Mesendoderm (in vitro differentiated cells): ENCODE results near the gene CHCHD3.

ENCODE experiments used
- DNase-seq: peaks from one replicate; pipeline ENCODE4 v3.0.0; 2013
- H2AK5ac ChIP-seq: 2 replicates; pipeline ENCODE4 v1.6.1; 2013; ENCODE audit warnings: low read length, inconsistent platforms
- H2BK120ac ChIP-seq: 2 replicates; pipeline ENCODE4 v1.6.1; 2013; ENCODE audit warnings: low read depth, mild to moderate bottlenecking, low read length, moderate library complexity, mixed read lengths
- H2BK15ac ChIP-seq: replicated peaks from 2 replicates; pipeline ENCODE4 v1.6.1; 2013; ENCODE audit warnings: low read depth, mild to moderate bottlenecking, moderate library complexity
- H2BK5ac ChIP-seq: 2 replicates; pipeline ENCODE4 v1.6.1; 2013; ENCODE audit warnings: low read length, inconsistent platforms
- H3K18ac ChIP-seq: 2 replicates; pipeline ENCODE4 v1.6.1; 2013; ENCODE audit warnings: mild to moderate bottlenecking, low read length, mixed read lengths
- H3K23ac ChIP-seq: one replicate; pipeline ENCODE4 v1.6.1; 2013; ENCODE audit warnings: low read length
- H3K27ac ChIP-seq: 2 replicates; pipeline ENCODE4 v1.5.1; 2013; ENCODE audit warnings: low read depth, mild to moderate bottlenecking, inconsistent platforms, low read length, moderate library complexity
- H3K27me3 ChIP-seq: 2 replicates; pipeline ENCODE4 v1.6.1; 2013; ENCODE audit warnings: low read length, control low read depth, mild to moderate bottlenecking, inconsistent platforms; ENCODE audit not compliant: insufficient read depth, poor library complexity
- H3K36me3 ChIP-seq: 2 replicates; pipeline ENCODE4 v1.6.1; 2013; ENCODE audit warnings: low read length, inconsistent platforms; ENCODE audit not compliant: control insufficient read depth, insufficient read depth
- H3K4ac ChIP-seq: one replicate; pipeline ENCODE4 v1.6.1; 2013; ENCODE audit warnings: low read depth, mild to moderate bottlenecking, low read length, moderate library complexity
- H3K4me1 ChIP-seq: 2 replicates; pipeline ENCODE4 v1.6.1; 2013; ENCODE audit warnings: low read depth, low read length, inconsistent platforms; ENCODE audit not compliant: control insufficient read depth
- H3K4me2 ChIP-seq: 2 replicates; pipeline ENCODE4 v1.6.1; 2013; ENCODE audit warnings: low read length
- H3K4me3 ChIP-seq: 2 replicates; pipeline ENCODE4 v1.5.1; 2013; ENCODE audit warnings: mild to moderate bottlenecking, low read length
- H3K56ac ChIP-seq: one replicate; pipeline ENCODE4 v1.6.1; 2013; ENCODE audit warnings: low read length
- H3K79me1 ChIP-seq: 2 replicates; pipeline ENCODE4 v1.6.1; 2013; ENCODE audit warnings: low read length, inconsistent platforms
- H3K79me2 ChIP-seq: 2 replicates; pipeline ENCODE4 v1.6.1; 2013; ENCODE audit warnings: mild to moderate bottlenecking, low read length; ENCODE audit not compliant: control insufficient read depth, insufficient read depth
- H3K9ac ChIP-seq: 2 replicates; pipeline ENCODE4 v1.6.1; 2013; ENCODE audit warnings: low read length, inconsistent platforms
- H4K5ac ChIP-seq: one replicate; pipeline ENCODE4 v1.6.1; 2013; ENCODE audit warnings: low read length
- H4K8ac ChIP-seq: one replicate; pipeline ENCODE4 v1.6.1; 2013; ENCODE audit warnings: low read depth, mild to moderate bottlenecking, control low read depth, low read length, moderate library complexity
- WGBS: extraction: QIAGEN DNeasy Blood & Tissue Kit; methylation state at CpG from one replicate; pipeline ENCODE4 v1.1.7; 2013; ENCODE audit warnings: low lambda C conversion rate, missing lambda C conversion rate; ENCODE audit not compliant: insufficient coverage; ENCODE audit errors: extremely low coverage; 5-methylcytosine and 5-hydroxymethylcytosine counted together

Gene CHCHD3

GRCh38 chr7:132837529-132837928 lies 244.4 kb downstream of the CHCHD3 start:
- WGBS: no CpG with 5 or more reads among the region's 3 CpGs
- H2BK120ac ChIP-seq: no peak overlapping the region
- no peak overlapping the region for H3K56ac ChIP-seq
- H3K4me3 ChIP-seq: no peak overlapping the region
- H2BK15ac ChIP-seq: no peak overlapping the region
- H3K27ac ChIP-seq: no peak overlapping the region
- H3K36me3 ChIP-seq: no peaks in the 10 kb centered on the region
- H3K79me2 ChIP-seq: no peaks in the 10 kb centered on the region
- no peak for DNase-seq
- H2AK5ac ChIP-seq: no peak overlapping the region
- H3K79me1 ChIP-seq: no peaks in the 10 kb centered on the region
- no peak overlapping the region for H3K9ac ChIP-seq
- no peak overlapping the region for H2BK5ac ChIP-seq
- H3K18ac ChIP-seq: no peak overlapping the region
- H3K4me1 ChIP-seq: no peaks in the 10 kb centered on the region
- no peak overlapping the region for H4K5ac ChIP-seq
- H4K8ac ChIP-seq: no peak overlapping the region
- H3K4ac ChIP-seq: no peak overlapping the region
- H3K4me2 ChIP-seq: no peak overlapping the region
- no peak overlapping the region for H3K23ac ChIP-seq
- no peaks in the 10 kb centered on the region for H3K27me3 ChIP-seq

- no peaks in the 10 kb centered on the region for H3K27me3 ChIP-seq
These were observed 245.1 kb downstream of the CHCHD3 start for GRCh38 chr7:132836746-132837145.

GRCh38 chr7:132830941-132831340 lies 250.9 kb downstream of the CHCHD3 start:
- no peak overlapping the region for H2BK120ac ChIP-seq
- H3K27ac ChIP-seq: no peak overlapping the region
- no peak for DNase-seq
- H3K9ac ChIP-seq: no peak overlapping the region
- H3K4me3 ChIP-seq: no peak overlapping the region
- no peaks in the 10 kb centered on the region for H3K4me1 ChIP-seq
- no peaks in the 10 kb centered on the region for H3K27me3 ChIP-seq
- H3K23ac ChIP-seq: no peak overlapping the region
- H3K79me1 ChIP-seq: no peaks in the 10 kb centered on the region
- no peak overlapping the region for H3K18ac ChIP-seq
- no peak overlapping the region for H2BK5ac ChIP-seq
- no peak overlapping the region for H2BK15ac ChIP-seq
- H4K8ac ChIP-seq: no peak overlapping the region
- no peaks in the 10 kb centered on the region for H3K36me3 ChIP-seq
- no peak overlapping the region for H3K4me2 ChIP-seq
- H3K79me2 ChIP-seq: no peaks in the 10 kb centered on the region
- H2AK5ac ChIP-seq: no peak overlapping the region
- no peak overlapping the region for H3K4ac ChIP-seq
- H4K5ac ChIP-seq: no peak overlapping the region
- WGBS: no CpG with 5 or more reads among the region's 2 CpGs
- no peak overlapping the region for H3K56ac ChIP-seq

More at GRCh38 chr7:132836746-132837145, 245.1 kb downstream of the CHCHD3 start:
- Histone ChIP-seq H3K4me1 (no peaks in the 10 kb centered on the region), H3K23ac (no peak overlapping the region), H4K5ac (no peak overlapping the region), H2BK15ac (no peak overlapping the region), H3K79me1 (no peaks in the 10 kb centered on the region), H3K4me2 (no peak overlapping the region), H4K8ac (no peak overlapping the region), H2BK5ac (no peak overlapping the region), H3K4ac (no peak overlapping the region), H2AK5ac (no peak overlapping the region), H3K18ac (no peak overlapping the region), H3K56ac (no peak overlapping the region), H3K36me3 (no peaks in the 10 kb centered on the region), H3K4me3 (no peak overlapping the region), H2BK120ac (no peak overlapping the region), H3K27ac (no peak overlapping the region), H3K79me2 (no peaks in the 10 kb centered on the region), H3K9ac (no peak overlapping the region)
- WGBS: no CpG with 5 or more reads among the region's 1 CpG
- no peak for DNase-seq

DNA sequence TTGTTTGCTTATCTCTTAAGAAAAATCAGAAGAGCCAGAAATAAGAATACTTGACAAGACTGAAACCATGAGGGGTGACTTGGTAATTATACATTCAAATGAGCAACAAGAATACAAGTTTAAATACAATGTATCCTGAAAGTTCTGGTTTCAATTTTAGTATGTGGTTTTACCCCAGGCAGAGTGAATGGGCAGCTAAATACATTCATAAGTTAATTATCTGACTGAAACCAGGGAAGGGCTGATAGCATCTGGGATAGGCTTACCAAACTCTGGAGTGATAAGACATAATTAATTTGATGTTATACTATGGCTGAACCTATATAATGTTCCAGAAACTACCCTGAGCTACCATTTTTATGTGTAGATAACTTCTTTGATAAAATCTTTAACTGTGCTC lies 253.4 kb downstream of the CHCHD3 start:
- no peak overlapping the region for H3K23ac ChIP-seq
- H2AK5ac ChIP-seq: no peak overlapping the region
- H2BK5ac ChIP-seq: no peak overlapping the region
- H3K79me1 ChIP-seq: no peaks in the 10 kb centered on the region
- no peak overlapping the region for H3K4me3 ChIP-seq
- H3K4ac ChIP-seq: no peak overlapping the region
- H3K4me2 ChIP-seq: no peak overlapping the region
- no peak overlapping the region for H3K9ac ChIP-seq
- H3K79me2 ChIP-seq: no peaks in the 10 kb centered on the region
- no peak overlapping the region for H4K8ac ChIP-seq
- no peak overlapping the region for H2BK15ac ChIP-seq
- H3K4me1 ChIP-seq: no peaks in the 10 kb centered on the region
- DNase-seq: no peak
- no peak overlapping the region for H2BK120ac ChIP-seq
- H3K18ac ChIP-seq: no peak overlapping the region
- no peak overlapping the region for H3K27ac ChIP-seq
- no peaks in the 10 kb centered on the region for H3K27me3 ChIP-seq
- H3K56ac ChIP-seq: no peak overlapping the region
- no peaks in the 10 kb centered on the region for H3K36me3 ChIP-seq
- H4K5ac ChIP-seq: no peak overlapping the region

- no peak overlapping the region for H3K56ac ChIP-seq
- no peak overlapping the region for H3K4me3 ChIP-seq
- no peak overlapping the region for H2AK5ac ChIP-seq
- no peak for DNase-seq
- H3K79me2 ChIP-seq: no peaks in the 10 kb centered on the region
- H3K79me1 ChIP-seq: no peaks in the 10 kb centered on the region
- no peak overlapping the region for H3K4me2 ChIP-seq
- H3K23ac ChIP-seq: no peak overlapping the region
- WGBS: no CpG with 5 or more reads among the region's 6 CpGs
- H4K8ac ChIP-seq: no peak overlapping the region
- H3K18ac ChIP-seq: no peak overlapping the region
- H2BK120ac ChIP-seq: no peak overlapping the region
- H3K4ac ChIP-seq: no peak overlapping the region
- no peak overlapping the region for H3K27ac ChIP-seq
- H2BK5ac ChIP-seq: no peak overlapping the region
- H3K9ac ChIP-seq: no peak overlapping the region
- no peaks in the 10 kb centered on the region for H3K27me3 ChIP-seq
- no peak overlapping the region for H4K5ac ChIP-seq
- no peaks in the 10 kb centered on the region for H3K4me1 ChIP-seq
- no peak overlapping the region for H2BK15ac ChIP-seq
- no peaks in the 10 kb centered on the region for H3K36me3 ChIP-seq
These were observed 255.7 kb downstream of the CHCHD3 start for GRCh38 chr7:132825932-132826835.

GRCh38 chr7:132825222-132825621 lies 256.7 kb downstream of the CHCHD3 start:
- Histone ChIP-seq H2AK5ac (no peak overlapping the region), H4K5ac (no peak overlapping the region), H2BK120ac (no peak overlapping the region), H2BK5ac (no peak overlapping the region), H3K4ac (no peak overlapping the region), H3K79me2 (no peaks in the 10 kb centered on the region), H2BK15ac (no peak overlapping the region), H3K4me3 (no peak overlapping the region), H4K8ac (no peak overlapping the region), H3K56ac (no peak overlapping the region), H3K36me3 (no peaks in the 10 kb centered on the region), H3K9ac (no peak overlapping the region), H3K4me2 (no peak overlapping the region), H3K27ac (no peak overlapping the region), H3K18ac (no peak overlapping the region), H3K23ac (no peak overlapping the region), H3K79me1 (no peaks in the 10 kb centered on the region), H3K4me1 (no peaks in the 10 kb centered on the region), H3K27me3 (no peaks in the 10 kb centered on the region)
- DNase-seq: no peak
- no CpG with 5 or more reads among the region's 2 CpGs for WGBS
